GM23248 (cell line): ENCODE data around the gene PPP6R2. TPM values are rescaled to one million over a fixed set of nuclear protein-coding genes. Genes with fewer than 3 reads are reported as not detected.

ENCODE experiments used
- DNase-seq: peaks from one replicate; pipeline ENCODE4 v3.0.0-alpha.2; 2015
- H2AFZ ChIP-seq: fragments of 200-600 bp; sonication (generic); 2 replicates; pipeline ENCODE4 v1.6.1; 2016; ENCODE audit warnings: antibody characterized with exemption
- H3F3A ChIP-seq: fragments of 200-600 bp; sonication (generic); 2 replicates; pipeline ENCODE4 v1.6.1; 2016; ENCODE audit warnings: mild to moderate bottlenecking, antibody characterized with exemption, mixed run types; ENCODE audit not compliant: insufficient read depth
- H3K27ac ChIP-seq: fragments of 200-600 bp; sonication (generic); 2 replicates; pipeline ENCODE4 v1.5.1; 2016; ENCODE audit warnings: mild to moderate bottlenecking
- H3K27me3 ChIP-seq: fragments of 200-600 bp; sonication (generic); replicated peaks from 2 replicates; pipeline ENCODE4 v1.6.1; 2016; ENCODE audit warnings: mild to moderate bottlenecking; ENCODE audit not compliant: insufficient read depth
- H3K36me3 ChIP-seq: fragments of 200-600 bp; sonication (generic); 2 replicates; pipeline ENCODE4 v1.6.1; 2016; ENCODE audit warnings: low read depth, mild to moderate bottlenecking
- H3K4me1 ChIP-seq: fragments of 200-600 bp; sonication (generic); 2 replicates; pipeline ENCODE4 v1.6.1; 2016; ENCODE audit warnings: mild to moderate bottlenecking; ENCODE audit not compliant: insufficient read depth
- H3K4me2 ChIP-seq: fragments of 200-600 bp; sonication (generic); one replicate; pipeline ENCODE4 v1.6.1; 2016; ENCODE audit warnings: mild to moderate bottlenecking; ENCODE audit not compliant: unreplicated experiment
- H3K4me3 ChIP-seq: fragments of 200-600 bp; sonication (generic); 2 replicates; pipeline ENCODE4 v1.5.1; 2016; ENCODE audit warnings: mild to moderate bottlenecking
- H3K79me2 ChIP-seq: fragments of 200-600 bp; sonication (generic); 2 replicates; pipeline ENCODE4 v1.6.1; 2016; ENCODE audit warnings: mild to moderate bottlenecking; ENCODE audit not compliant: insufficient read depth
- H3K9ac ChIP-seq: fragments of 200-600 bp; sonication (generic); 2 replicates; pipeline ENCODE4 v1.6.1; 2016; ENCODE audit warnings: mild to moderate bottlenecking
- H3K9me2 ChIP-seq: fragments of 200-600 bp; sonication (generic); 2 replicates; pipeline ENCODE4 v1.6.1; 2016; ENCODE audit warnings: mixed run types, mild to moderate bottlenecking, moderate library complexity; ENCODE audit not compliant: insufficient read depth
- H3K9me3 ChIP-seq: fragments of 200-600 bp; sonication (generic); one replicate; pipeline ENCODE4 v1.6.1; 2017; ENCODE audit warnings: low read depth
- H4K20me1 ChIP-seq: fragments of 200-600 bp; sonication (generic); 2 replicates; pipeline ENCODE4 v1.6.0; 2016; ENCODE audit not compliant: insufficient read depth
- EZH2 ChIP-seq: fragments of 200-600 bp; sonication (generic); IDR thresholded peaks from 2 replicates; pipeline ENCODE4 v1.6.1; 2018; ENCODE audit warnings: antibody characterized with exemption, mild to moderate bottlenecking; ENCODE audit not compliant: insufficient read depth, poor library complexity, severe bottlenecking
- EZH2phosphoT487 ChIP-seq: fragments of 200-600 bp; sonication (generic); IDR thresholded peaks from 2 replicates; pipeline ENCODE4 v1.6.1; 2018; ENCODE audit warnings: antibody characterized with exemption, moderate library complexity, mild to moderate bottlenecking, low read depth; ENCODE audit not compliant: insufficient read depth
- WGBS, 2 experiments: methylation state at CpG; one replicate each; pipeline ENCODE4 v1.1.6; 2015 to 2017; ENCODE audit warnings: low lambda C conversion rate in 2 of 2, low coverage in 1 of 2; ENCODE audit errors: missing lambda C conversion rate in 2 of 2; 5-methylcytosine and 5-hydroxymethylcytosine counted together
- in situ Hi-C: fragments of 300-500 bp; cut with MboI; formaldehyde crosslinking; loops from 2 replicates; pipeline ENCODE4 v1.15.0; 2020
- polyA plus RNA-seq: library from polyadenylated mRNA; unstranded; fragments of >200 nt; fragmentation: Nextera tagmentation; extraction: Ambion mirVana; gene quantifications from 2 replicates; pipeline ENCODE4 v1.2.1, GENCODE V29; 2016
- total RNA-seq: library from RNA; depleted of rRNA; stranded (reverse); fragments of >200 nt; shearing (Covaris generic); gene quantifications from 2 replicates; pipeline ENCODE4 v1.2.3, GENCODE V29; 2014

PPP6R2 gene
- total and polyA plus RNA-seq, 2 experiments from 2014 or later: 22.2 to 58.4 TPM

GRCh38 chr22:50486561-50487289 is 143.6 kb downstream of the PPP6R2 start, which contains the start of gene MIOX:
Gene MIOX, plus strand, starts transcription at chr22:50486859. Its CDS starts 39 bp downstream, at chr22:50486898.
- no peaks in the 10 kb centered on the region for H3K9me3 ChIP-seq
- no peak within 1 kb of the TSS for H3K4me3 ChIP-seq
- in situ Hi-C loops: no loop called here
- H4K20me1 ChIP-seq: no peaks in the 10 kb centered on the region
- H3K27me3 ChIP-seq: no peaks in the 10 kb centered on the region
- H3K79me2 ChIP-seq: peaks cover 4% of the 10 kb centered on the region; the same call in 1 of the 2 replicates
- no peak within 1 kb of the TSS for H2AFZ ChIP-seq
- no peaks in the 10 kb centered on the region for H3K9me2 ChIP-seq
- H3K27ac ChIP-seq: no peak within 1 kb of the TSS
- WGBS, 2 experiments: 52 to 61% methylated on average over 23 of the region's 23 CpGs
- H3K9ac ChIP-seq: no peak within 1 kb of the TSS
- H3K4me2 ChIP-seq: no peak within 1 kb of the TSS
- DNase-seq: peak; percentile 40
- no peaks in the 10 kb centered on the region for H3K36me3 ChIP-seq
- 0 out of 2 replicates have a peak, but pooled peaks cover 3% of the 10 kb centered on the region for H3K4me1 ChIP-seq
- no peaks in the 10 kb centered on the region for H3F3A ChIP-seq
- TF ChIP-seq EZH2phosphoT487: no peak
- no peak for TF ChIP-seq EZH2

- no peak overlapping the region for H3K27ac ChIP-seq
- H3F3A ChIP-seq: no peaks in the 10 kb centered on the region
- H2AFZ ChIP-seq: no peak overlapping the region
- no peak overlapping the region for H3K4me2 ChIP-seq
- no peaks in the 10 kb centered on the region for H3K36me3 ChIP-seq
- H3K4me1 ChIP-seq: 0 out of 2 replicates have a peak, but pooled peaks cover 3% of the 10 kb centered on the region
- H3K9me3 ChIP-seq: no peaks in the 10 kb centered on the region
- H3K27me3 ChIP-seq: no peaks in the 10 kb centered on the region
- no peak overlapping the region for H3K4me3 ChIP-seq
- H3K9ac ChIP-seq: no peak overlapping the region
- DNase-seq: no peak
- no peaks in the 10 kb centered on the region for H4K20me1 ChIP-seq
- TF ChIP-seq EZH2 (no peak), EZH2phosphoT487 (no peak)
- in situ Hi-C loops: no loop called here
- no peaks in the 10 kb centered on the region for H3K9me2 ChIP-seq
- H3K79me2 ChIP-seq: no peaks in the 10 kb centered on the region
- WGBS, 2 experiments: 65 to 72% methylated on average over 20 to 23 of the region's 23 CpGs
Observed at GRCh38 chr22:50487290-50488005, 144.3 kb downstream of the PPP6R2 start.

GRCh38 chr22:50488006-50488677 is 145.0 kb downstream of the PPP6R2 start:
- in situ Hi-C loops: no loop called here
- no peaks in the 10 kb centered on the region for H3K9me2 ChIP-seq
- no peaks in the 10 kb centered on the region for H3K79me2 ChIP-seq
- H2AFZ ChIP-seq: no peak overlapping the region
- H3K9ac ChIP-seq: no peak overlapping the region
- DNase-seq: no peak
- WGBS, 2 experiments: 70 to 75% methylated on average over 8 to 18 of the region's 18 CpGs
- H3F3A ChIP-seq: no peaks in the 10 kb centered on the region
- no peaks in the 10 kb centered on the region for H3K9me3 ChIP-seq
- H3K4me3 ChIP-seq: no peak overlapping the region
- H4K20me1 ChIP-seq: no peaks in the 10 kb centered on the region
- H3K36me3 ChIP-seq: no peaks in the 10 kb centered on the region
- H3K27ac ChIP-seq: no peak overlapping the region
- no peaks in the 10 kb centered on the region for H3K4me1 ChIP-seq
- H3K4me2 ChIP-seq: no peak overlapping the region
- H3K27me3 ChIP-seq: no peaks in the 10 kb centered on the region
- TF ChIP-seq EZH2phosphoT487: no peak
- no peak for TF ChIP-seq EZH2

DNA sequence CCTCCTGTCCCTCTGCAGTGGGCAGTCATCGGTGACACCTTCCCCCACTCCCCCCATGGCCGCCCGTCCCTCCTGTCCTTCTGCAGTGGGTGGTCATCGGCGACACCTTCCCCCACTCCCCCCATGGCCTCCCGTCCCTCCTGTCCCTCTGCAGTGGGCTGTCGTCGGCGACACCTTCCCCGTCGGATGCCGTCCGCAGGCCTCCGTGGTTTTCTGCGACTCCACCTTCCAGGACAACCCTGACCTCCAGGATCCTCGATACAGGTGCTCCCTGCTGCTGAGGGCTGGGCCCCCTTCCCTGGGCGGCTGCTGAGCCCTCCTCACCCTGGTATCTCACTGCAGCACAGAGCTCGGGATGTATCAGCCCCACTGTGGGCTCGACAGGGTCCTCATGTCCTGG is 145.8 kb downstream of the PPP6R2 start:
- Histone ChIP-seq H3K9ac (no peak overlapping the region), H3F3A (no peaks in the 10 kb centered on the region), H3K4me3 (no peak overlapping the region), H3K9me2 (no peaks in the 10 kb centered on the region), H4K20me1 (no peaks in the 10 kb centered on the region), H3K27ac (no peak overlapping the region), H3K9me3 (no peaks in the 10 kb centered on the region), H2AFZ (no peak overlapping the region), H3K4me2 (no peak overlapping the region), H3K27me3 (no peaks in the 10 kb centered on the region), H3K36me3 (no peaks in the 10 kb centered on the region), H3K4me1 (no peaks in the 10 kb centered on the region), H3K79me2 (no peaks in the 10 kb centered on the region)
- 69 to 78% methylated on average over 11 to 19 of the region's 19 CpGs for WGBS, 2 experiments
- in situ Hi-C loops: no loop called here
- no peak for DNase-seq
- no peak for TF ChIP-seq EZH2phosphoT487
- TF ChIP-seq EZH2: no peak
